ENCODE results near the gene HTR1D.

Gene HTR1D

GRCh38 chr1:23179862-23180261, 37.4 kb downstream of the HTR1D start:
- no peak for TF ChIP-seq CTCF (IDR thresholded peaks at IDR 0.05; ENCODE audit: insufficient read depth, missing control alignments)
- DNase-seq (ENCODE audit: insufficient read length, low spot score), result no peak
- FAIRE-seq, result no peak

GRCh38 chr1:23178950-23179349, 38.4 kb downstream of the HTR1D start:
- no peak for FAIRE-seq
- DNase-seq (ENCODE audit: insufficient read length, low spot score), result no peak
- no peak for TF ChIP-seq CTCF (IDR thresholded peaks at IDR 0.05; ENCODE audit: insufficient read depth, missing control alignments)

DNA sequence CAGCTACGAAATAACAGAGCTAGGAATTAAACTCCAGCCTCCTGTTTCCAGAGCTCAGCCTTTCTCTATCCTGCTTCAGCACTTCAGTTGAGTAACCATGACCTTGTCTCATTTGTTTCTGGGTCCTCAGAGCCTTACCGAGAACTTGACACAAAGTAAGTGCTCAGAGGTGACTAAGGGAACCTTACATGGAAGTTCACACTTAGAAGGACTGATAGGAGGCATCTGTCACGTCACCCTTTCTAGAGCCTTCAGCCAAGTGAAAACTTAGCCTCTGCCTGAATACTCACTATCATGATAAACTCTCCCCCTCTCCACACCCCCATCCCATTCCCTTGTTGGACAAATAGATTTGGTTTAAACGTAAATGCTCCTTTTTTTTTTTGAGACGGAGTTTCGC, 38.9 kb downstream of the HTR1D start:
- FAIRE-seq (no peak), DNase-seq (ENCODE audit: insufficient read length, low spot score) (no peak)
- no peak for TF ChIP-seq CTCF (IDR thresholded peaks at IDR 0.05; ENCODE audit: insufficient read depth, missing control alignments)

DNA sequence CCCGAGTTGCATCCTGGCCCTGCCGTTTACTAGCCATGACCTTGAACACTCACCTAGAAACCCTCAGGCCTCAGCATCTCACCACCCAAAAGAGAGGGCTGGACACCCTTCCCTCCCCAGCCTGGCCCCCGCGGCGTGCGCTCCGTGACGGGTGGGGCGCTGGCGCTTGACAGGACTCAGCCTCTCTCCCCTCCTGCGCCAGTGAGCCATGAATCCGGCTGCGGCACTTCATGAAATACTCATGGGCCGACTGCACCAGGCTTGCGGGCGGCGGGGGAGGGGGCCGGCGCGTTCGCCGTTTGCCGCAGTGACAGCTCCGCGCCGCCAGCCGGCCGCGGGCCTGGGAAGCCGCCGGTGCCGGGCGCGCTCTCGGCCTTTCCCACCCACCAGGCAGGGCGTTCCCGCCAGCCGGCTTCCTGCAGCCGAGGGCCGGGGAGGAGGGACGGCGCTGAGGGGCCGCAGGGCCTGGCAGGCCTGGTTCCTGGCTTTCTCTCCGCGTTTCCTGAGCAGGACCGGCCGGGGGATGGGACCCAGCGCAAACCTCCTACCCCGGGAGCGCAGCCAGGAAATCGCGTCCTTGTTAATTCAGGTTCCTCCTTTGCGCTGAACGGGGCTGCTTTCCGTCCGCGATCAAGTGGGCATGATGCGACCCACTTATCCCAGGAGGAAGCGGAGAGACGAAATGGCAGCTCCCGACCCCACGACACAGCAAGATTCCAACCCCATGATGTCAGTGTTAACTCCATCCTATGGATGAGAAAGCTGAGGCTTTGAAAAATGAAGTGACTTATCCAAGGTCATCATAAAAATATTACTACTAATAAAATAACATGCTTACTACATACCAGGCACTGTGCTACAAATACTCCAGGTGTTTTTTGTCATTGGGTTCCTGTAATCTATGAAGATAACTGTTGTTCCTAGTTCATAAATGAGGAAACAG, 39.6 kb downstream of the HTR1D start:
- FAIRE-seq, result no peak
- no peak for TF ChIP-seq CTCF (IDR thresholded peaks at IDR 0.05; ENCODE audit: insufficient read depth, missing control alignments)
- DNase-seq (ENCODE audit: insufficient read length, low spot score), result no peak

DNA sequence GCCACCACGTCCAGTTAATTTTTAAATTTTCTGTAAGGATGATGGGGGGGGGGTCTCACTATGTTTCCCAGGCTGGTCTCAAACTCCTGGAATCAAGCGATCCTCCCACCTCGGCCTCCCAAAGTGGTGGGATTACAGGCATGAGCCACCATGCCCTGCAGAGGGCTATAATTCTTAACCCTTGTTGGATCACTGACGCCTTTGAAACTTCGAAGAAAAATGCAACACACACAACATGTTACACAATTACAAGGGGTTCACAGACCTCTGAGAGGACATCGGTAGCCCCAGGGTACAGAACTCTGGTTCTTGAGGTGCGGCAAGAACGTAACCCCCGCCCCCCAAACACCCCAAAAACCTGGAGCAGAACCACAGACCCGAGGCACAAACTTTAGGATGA, 40.3 kb downstream of the HTR1D start:
- no peak for TF ChIP-seq CTCF (IDR thresholded peaks at IDR 0.05; ENCODE audit: insufficient read depth, missing control alignments)
- DNase-seq (ENCODE audit: insufficient read length, low spot score) (no peak), FAIRE-seq (no peak)

DNA sequence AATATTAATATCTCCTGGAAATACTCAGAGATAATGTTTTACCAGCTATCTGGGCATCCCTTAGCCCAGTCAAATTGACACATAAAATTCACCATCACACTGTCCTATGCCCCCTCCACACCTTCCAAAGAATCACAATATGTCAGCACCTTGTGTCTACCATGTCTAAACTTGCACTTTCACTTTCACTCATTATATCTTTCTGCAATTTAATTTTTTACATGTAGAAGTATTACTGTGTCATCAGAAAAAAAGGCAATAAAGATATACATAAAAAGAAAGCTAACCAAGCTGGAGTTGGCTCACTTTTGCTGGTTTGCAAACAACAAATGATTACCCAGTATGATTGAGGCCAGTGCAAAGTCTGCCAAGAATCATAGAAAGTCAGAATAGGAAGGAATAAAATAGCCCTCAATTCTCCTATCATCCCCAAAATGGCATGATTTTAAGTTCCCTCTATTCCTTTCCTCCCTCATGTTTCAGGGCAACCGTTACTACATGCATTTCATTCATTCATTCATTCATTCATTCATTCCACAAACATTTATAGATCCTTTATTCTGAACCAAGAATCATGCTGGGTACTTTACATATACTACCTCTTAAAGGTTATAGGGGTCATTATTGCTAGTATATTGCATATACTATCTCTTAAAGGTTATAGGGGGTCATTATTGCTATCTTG, 42.7 kb downstream of the HTR1D start:
- FAIRE-seq, result no peak
- no peak for TF ChIP-seq CTCF (IDR thresholded peaks at IDR 0.05; ENCODE audit: insufficient read depth, missing control alignments)
- DNase-seq (ENCODE audit: insufficient read length, low spot score), result no peak
